Testis (tissue), 2 donors: ENCODE data around the gene GID8.

Experiments used
- POLR2A ChIP-seq: fragments of 450-650 bp; IDR thresholded peaks from one replicate; pipeline ENCODE4 v1.6.1; 2017; ENCODE audit warnings: antibody characterized with exemption, mild to moderate bottlenecking, moderate library complexity
- TF ChIP-seq, protein P1 (sequence below), 3 experiments: fragments of 450-650 bp in 2 of 3; fragments of 200-600 bp in 1 of 3; sonication (generic) in 1 of 3; IDR thresholded peaks; one replicate each; pipeline ENCODE4 v1.5.1; 2016 to 2019; ENCODE audit warnings: antibody characterized with exemption in 3 of 3, mild to moderate bottlenecking in 2 of 3, moderate library complexity in 1 of 3

DNA sequence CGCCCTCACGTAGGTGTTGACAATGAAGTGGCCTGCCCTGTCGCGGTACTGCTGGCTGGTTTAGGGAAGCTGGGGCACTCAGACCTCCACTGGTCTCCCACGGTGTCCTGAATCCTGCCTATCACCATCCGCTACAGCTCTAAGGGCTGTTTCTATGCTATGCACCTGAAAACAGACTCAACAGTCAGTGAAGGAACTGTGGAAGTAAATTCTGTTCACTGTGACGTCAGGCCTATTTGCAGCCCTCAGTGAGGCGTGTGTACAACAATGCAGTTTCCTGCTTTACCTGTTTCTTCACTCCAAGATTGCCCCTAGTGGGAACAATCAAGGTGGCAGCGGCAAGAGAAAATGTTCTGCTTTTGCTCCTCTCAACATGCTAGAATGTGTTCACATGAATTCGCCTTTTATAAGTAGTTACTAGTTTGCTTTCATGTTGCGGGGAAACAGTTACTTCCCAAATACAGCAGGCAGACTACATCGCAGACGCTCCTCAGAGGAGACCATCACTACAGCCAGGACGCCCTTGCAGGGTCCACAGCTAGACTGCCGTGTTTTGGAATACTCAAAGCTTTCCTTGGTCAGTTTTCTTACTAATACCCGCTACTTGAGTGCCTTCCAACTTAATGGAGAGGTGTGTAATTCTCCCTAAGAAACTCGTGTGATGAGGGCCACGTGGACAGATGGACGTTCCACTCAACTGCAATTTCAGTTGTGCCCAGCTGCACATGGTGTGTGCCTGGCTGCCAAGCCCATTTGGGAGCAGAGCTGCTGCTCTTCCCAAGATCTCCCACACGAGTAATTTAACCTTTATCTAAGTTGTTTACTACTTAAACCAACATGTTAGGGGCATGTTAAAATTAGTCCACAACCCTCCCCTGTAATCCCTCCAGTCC lies 37.0 kb upstream of the GID8 start:
- TF ChIP-seq, protein P1, sequence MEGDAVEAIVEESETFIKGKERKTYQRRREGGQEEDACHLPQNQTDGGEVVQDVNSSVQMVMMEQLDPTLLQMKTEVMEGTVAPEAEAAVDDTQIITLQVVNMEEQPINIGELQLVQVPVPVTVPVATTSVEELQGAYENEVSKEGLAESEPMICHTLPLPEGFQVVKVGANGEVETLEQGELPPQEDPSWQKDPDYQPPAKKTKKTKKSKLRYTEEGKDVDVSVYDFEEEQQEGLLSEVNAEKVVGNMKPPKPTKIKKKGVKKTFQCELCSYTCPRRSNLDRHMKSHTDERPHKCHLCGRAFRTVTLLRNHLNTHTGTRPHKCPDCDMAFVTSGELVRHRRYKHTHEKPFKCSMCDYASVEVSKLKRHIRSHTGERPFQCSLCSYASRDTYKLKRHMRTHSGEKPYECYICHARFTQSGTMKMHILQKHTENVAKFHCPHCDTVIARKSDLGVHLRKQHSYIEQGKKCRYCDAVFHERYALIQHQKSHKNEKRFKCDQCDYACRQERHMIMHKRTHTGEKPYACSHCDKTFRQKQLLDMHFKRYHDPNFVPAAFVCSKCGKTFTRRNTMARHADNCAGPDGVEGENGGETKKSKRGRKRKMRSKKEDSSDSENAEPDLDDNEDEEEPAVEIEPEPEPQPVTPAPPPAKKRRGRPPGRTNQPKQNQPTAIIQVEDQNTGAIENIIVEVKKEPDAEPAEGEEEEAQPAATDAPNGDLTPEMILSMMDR (IDR thresholded peaks at IDR 0.05) = no peak
- no peak for TF ChIP-seq POLR2A
